Endometrium (tissue), 2 donors: Measurements from ENCODE around the gene ZNF92.
A peak's percentile ranks its signal among the peaks of the same experiment; 100 is the strongest.
"Not testable (repeated sequence)": the region's sequence is repeated elsewhere in the genome, so short reads cannot be mapped to it uniquely, and the experiment has no call there.

ENCODE experiments used
- FAIRE-seq: peaks from 2 replicates; lab custom pipeline; 2012; peaks lifted over from hg19 to GRCh38; lab: Jason Lieb, UNC
- donor health status: control.
- donor health status: control.

The ZNF92 gene

DNA sequence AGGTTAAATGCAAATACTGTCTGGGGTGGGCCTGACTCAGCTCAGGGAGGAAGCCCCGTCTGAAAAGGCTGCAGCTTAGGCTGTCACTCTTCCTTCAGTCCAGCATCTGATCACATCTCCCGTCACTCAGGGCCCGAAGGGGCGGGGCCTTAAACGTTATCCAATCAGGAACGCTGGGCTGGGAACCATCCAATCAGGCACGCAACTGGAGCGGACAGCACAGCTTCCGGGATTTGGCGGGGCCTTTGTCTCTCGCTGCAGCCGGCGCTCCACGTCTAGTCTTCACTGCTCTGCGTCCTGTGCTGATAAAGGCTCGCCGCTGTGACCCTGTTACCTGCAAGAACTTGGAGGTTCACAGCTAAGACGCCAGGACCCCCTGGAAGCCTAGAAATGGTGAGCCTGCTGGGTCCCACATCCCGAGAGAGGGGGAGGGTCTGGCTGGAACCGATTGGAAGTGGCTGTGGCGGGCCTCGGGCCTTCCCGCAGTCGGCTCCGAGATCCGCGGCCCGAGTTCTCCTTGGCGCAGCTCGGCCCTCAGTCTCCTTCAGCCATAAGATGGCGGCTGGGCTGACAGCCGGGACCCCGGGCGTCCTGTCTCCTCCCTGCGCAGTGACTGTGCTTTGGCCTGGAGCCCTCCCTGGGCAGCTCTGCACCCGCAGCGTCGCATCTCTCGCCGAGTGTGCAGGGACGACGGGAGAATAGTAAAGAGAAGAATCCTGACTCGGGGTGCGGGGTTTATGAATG is at the start of gene ZNF92:
TSS of gene ZNF92 (plus strand) at position 248 of the 744 bp plus-strand sequence. CDS start at position 391, 143 bp downstream.
- FAIRE-seq, result peak; percentile 96

GRCh38 chr7:65325793-65326432 is 47.7 kb upstream of the ZNF92 start:
- no peak for FAIRE-seq

DNA sequence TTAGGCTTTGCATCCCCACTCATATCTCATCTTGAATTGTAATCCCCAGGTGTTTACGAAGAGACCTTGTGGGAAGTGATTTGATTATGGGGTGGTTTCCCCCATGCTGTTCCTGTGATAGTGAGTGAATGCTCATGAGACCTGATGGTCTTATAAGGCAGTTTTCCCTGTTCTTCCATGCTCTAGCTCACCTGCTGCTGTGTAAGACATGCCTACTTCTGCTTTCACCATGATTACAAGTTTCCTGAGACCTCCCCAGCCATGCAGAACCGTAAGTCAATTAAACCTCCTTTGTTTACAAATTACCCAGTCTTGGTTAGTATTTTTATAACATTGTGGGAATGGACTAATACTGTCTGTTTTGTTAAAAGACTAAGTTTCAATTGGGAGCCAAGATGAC is 35.3 kb upstream of the ZNF92 start:
- FAIRE-seq, result no peak

DNA sequence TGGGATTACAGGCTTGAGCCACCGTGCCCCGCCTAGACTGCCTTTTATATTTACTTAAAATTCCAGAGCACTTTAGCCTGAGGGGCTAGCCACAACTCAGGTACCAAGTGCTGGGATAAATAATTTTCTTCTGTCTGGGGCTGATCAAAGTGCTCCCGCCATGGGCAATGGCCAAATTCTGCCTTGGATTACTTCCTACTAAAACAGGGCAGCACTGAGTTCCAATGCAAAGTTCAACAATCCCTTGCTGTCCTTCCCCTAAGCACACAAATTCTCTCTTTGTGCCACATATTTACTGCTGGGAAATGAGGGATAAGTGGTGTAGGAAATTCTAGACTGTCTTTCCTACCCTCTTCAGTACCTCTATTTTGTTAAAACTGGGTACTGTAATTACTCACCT is 34.4 kb upstream of the ZNF92 start:
- no peak for FAIRE-seq

DNA sequence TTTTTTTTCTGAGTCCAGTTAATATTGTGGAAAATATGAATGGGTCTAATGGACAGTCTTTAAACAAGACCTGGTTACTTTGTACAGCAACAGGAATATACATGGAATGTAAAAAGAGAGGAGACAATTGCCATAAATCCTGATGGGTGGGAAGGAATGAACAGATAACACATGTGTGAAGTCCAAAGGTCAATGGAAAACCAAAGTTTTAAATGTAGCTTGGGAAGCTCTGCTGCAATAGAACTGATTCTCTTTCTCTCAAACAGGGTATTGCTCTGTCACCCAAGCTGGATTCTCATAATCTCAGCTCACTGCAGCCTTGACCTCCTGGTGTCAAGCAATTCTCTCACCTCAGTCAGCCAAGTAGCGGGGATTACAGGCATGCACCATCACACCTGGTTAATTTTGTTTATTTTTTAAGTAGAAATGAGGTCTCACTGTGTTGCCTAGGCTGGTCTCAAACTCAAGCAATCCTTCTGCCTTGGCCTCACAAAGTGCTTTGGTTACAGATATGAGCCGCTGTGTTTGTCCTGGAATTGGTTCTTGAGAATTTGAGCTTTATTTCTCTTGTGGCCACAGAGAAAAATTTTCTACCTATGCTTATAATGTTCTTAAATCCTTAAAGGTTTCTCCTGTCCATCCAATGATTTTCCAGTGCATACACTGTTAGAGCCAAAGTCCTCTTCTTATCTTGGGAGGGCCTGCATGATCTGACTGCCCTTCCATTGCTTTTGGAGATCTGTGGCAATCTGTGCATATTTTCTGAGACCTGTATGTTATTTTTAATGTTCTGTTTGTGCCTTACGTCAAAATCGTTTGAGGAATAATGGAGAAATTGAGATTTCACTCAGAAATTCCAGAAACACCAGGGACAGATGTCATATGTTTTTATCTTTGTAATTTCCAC is 30.7 kb upstream of the ZNF92 start:
- FAIRE-seq, result no peak

GRCh38 chr7:65344541-65344940 is 29.1 kb upstream of the ZNF92 start:
- not testable (repeated sequence) for FAIRE-seq

- FAIRE-seq, result no peak
These were observed 19.4 kb upstream of the ZNF92 start for GRCh38 chr7:65354263-65354662.

- no peak for FAIRE-seq
These were observed 3.8 kb upstream of the ZNF92 start for GRCh38 chr7:65369843-65370242.

DNA sequence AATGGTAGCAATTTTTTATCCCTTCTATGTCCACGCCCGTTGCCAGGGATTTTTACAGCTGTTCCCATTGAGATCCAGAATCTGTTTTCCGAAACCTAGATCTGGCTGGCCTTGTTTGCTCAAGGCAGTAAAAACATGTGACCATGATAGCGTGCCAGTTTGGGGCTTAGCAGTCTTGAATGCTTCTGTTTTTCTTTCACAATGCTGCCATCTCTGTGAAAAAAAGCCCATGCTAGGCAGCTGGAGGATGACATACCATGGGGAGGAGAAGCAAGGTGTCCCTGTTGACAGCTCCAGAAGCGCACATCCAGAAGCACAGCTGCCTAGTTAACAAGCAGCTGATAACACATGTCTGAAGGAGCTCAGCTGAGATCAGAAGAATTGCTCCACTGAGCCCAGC is 2.2 kb upstream of the ZNF92 start:
- no peak for FAIRE-seq

- FAIRE-seq, result no peak
These were observed 5.7 kb downstream of the ZNF92 start for GRCh38 chr7:65379318-65379717.

DNA sequence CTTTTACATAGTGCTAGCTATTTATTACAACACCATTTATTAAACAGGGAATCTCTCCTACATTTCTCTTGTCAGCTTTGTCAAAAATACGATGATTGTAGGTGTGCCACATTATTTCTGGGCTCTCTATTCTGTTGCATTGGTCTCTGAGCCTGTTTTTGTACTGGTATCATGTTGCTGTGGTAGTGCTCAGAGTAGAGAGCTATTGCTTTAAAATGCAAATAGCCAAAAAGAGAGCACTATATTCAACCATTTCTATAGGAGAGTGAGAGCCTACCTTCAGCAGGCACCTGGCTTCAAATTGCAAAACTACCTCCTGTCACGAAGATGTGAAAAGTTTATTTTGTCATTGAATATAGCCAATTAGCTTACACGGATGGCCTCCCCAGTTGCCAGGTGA is 8.1 kb downstream of the ZNF92 start:
- FAIRE-seq, result no peak

- FAIRE-seq, result no peak
These were observed 8.8 kb downstream of the ZNF92 start for GRCh38 chr7:65382452-65382851.

- FAIRE-seq, result no peak
These were observed 14.2 kb downstream of the ZNF92 start for GRCh38 chr7:65387891-65388290.

GRCh38 chr7:65390588-65390987 is 16.9 kb downstream of the ZNF92 start:
- FAIRE-seq, result no peak

GRCh38 chr7:65397730-65398142 is 24.1 kb downstream of the ZNF92 start:
- FAIRE-seq, result no peak

GRCh38 chr7:65398671-65399070 is 25.0 kb downstream of the ZNF92 start:
- FAIRE-seq, result not testable (repeated sequence)

DNA sequence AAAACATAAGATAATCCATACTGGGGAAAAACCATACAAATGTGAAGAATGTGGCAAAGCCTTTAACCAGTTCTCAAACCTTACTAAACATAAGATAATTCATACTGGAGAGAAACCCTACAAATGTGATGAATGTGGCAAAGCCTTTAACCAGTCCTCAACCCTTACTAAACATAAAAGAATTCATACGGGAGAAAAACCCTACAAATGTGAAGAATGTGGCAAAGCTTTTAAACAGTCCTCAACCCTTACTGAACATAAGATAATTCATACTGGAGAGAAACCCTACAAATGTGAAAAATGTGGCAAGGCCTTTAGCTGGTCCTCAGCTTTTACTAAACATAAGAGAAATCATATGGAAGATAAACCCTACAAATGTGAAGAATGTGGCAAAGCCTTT is 25.4 kb downstream of the ZNF92 start:
- not testable (repeated sequence) for FAIRE-seq

GRCh38 chr7:65404020-65404419 is 30.4 kb downstream of the ZNF92 start:
- no peak for FAIRE-seq

GRCh38 chr7:65406706-65407105 is 33.1 kb downstream of the ZNF92 start:
- FAIRE-seq, result not testable (repeated sequence)

- FAIRE-seq, result no peak
These were observed 35.7 kb downstream of the ZNF92 start for GRCh38 chr7:65409363-65409762.

- FAIRE-seq, result no peak
These were observed 37.6 kb downstream of the ZNF92 start for GRCh38 chr7:65411249-65411648.

GRCh38 chr7:65422670-65423069 is 49.0 kb downstream of the ZNF92 start:
- FAIRE-seq, result no peak

- FAIRE-seq, result not testable (repeated sequence)
These were observed 49.6 kb downstream of the ZNF92 start for GRCh38 chr7:65423286-65423685.
